Spinal cord (tissue), 10 donors: ENCODE data around the gene OR52M1. TPM values are rescaled to one million over a fixed set of nuclear protein-coding genes. Genes with fewer than 3 reads are reported as not detected.

Experiments used
- DNase-seq, 6 donors: peaks; one replicate each; pipeline versions ENCODE4 v3.0.0 to v3.0.0-alpha.2; 2013 to 2015; ENCODE audit warnings: low spot score in 6 of 6, low read depth in 4 of 6
- H3K27ac ChIP-seq: one replicate; pipeline ENCODE4 v1.5.1; 2013; ENCODE audit warnings: low read depth, low read length, control low read depth
- H3K27me3 ChIP-seq: one replicate; pipeline ENCODE4 v1.6.1; 2013; ENCODE audit warnings: low read length; ENCODE audit not compliant: control insufficient read depth, insufficient read depth
- H3K36me3 ChIP-seq: one replicate; pipeline ENCODE4 v1.6.1; 2013; ENCODE audit warnings: low read length; ENCODE audit not compliant: control insufficient read depth, insufficient read depth
- H3K4me1 ChIP-seq: one replicate; pipeline ENCODE4 v1.6.1; 2013; ENCODE audit warnings: low read length; ENCODE audit not compliant: control insufficient read depth, insufficient read depth
- H3K4me3 ChIP-seq: one replicate; pipeline ENCODE4 v1.5.1; 2013; ENCODE audit warnings: low read depth, low read length, control low read depth
- H3K9me3 ChIP-seq: one replicate; pipeline ENCODE4 v1.6.1; 2013; ENCODE audit warnings: low read length; ENCODE audit not compliant: control insufficient read depth, insufficient read depth
- WGBS: methylation state at CpG from one replicate; pipeline ENCODE4 v1.1.5; 2013; ENCODE audit warnings: missing lambda C conversion rate; ENCODE audit not compliant: insufficient coverage; 5-methylcytosine and 5-hydroxymethylcytosine counted together
- polyA plus RNA-seq, 2 donors: library from polyadenylated mRNA; unstranded; fragments of 120-200 nt; gene quantifications; one replicate each; pipeline ENCODE4 v1.2.1, GENCODE V29; 2013; ENCODE audit not compliant: insufficient read length in 2 of 2
- total RNA-seq, 2 donors: library from RNA; depleted of rRNA in 1 of 2; stranded (reverse); fragments of 120-200 nt in 1 of 2; fragments of >200 nt in 1 of 2; gene quantifications; one replicate each; pipeline versions ENCODE4 v1.2.3 to v1.2.4, GENCODE V29; 2013 to 2014
- donor health status: healthy.

OR52M1 gene
- total and polyA plus RNA-seq, 4 donors, result not detected

- no CpG with 5 or more reads among the region's 1 CpG for WGBS
- no peak for DNase-seq
- Histone ChIP-seq H3K27me3 (no peaks in the 10 kb centered on the region), H3K4me3 (no peak within 1 kb of the TSS), H3K27ac (no peak within 1 kb of the TSS), H3K36me3 (no peaks in the 10 kb centered on the region), H3K4me1 (no peaks in the 10 kb centered on the region), H3K9me3 (no peaks in the 10 kb centered on the region)
Measured at GRCh38 chr11:4593739-4594138, 48.7 kb downstream of the OR52M1 start, which contains the start of gene OR52I1. Gene OR52I1 (plus strand): TSS chr11:4594039. CDS start chr11:4594039, 0 bp downstream.

Other genes starting within 250 kb of the OR52M1 start
- gene OR52B4, start 176.8 kb upstream of the OR52M1 start, total RNA-seq, result not detected
- not detected for gene OR52B4, start 176.8 kb upstream of the OR52M1 start, polyA plus RNA-seq
- 10 to 100 TPM; 10.1 to 28.2 TPM for gene TRIM21, start 151.5 kb upstream of the OR52M1 start, total RNA-seq
- gene TRIM21, start 151.5 kb upstream of the OR52M1 start, polyA plus RNA-seq, result 1 to 10 TPM; 6.9 to 7.6 TPM
- gene OR52K2, start 95.9 kb upstream of the OR52M1 start, total RNA-seq, result under 1 TPM in 1 of 2 donors, not detected in 1; 0.30 TPM
- gene OR52K2, start 95.9 kb upstream of the OR52M1 start, polyA plus RNA-seq, result not detected
- under 1 TPM; under 0.01 to 0.06 TPM for gene OR52K1, start 62.5 kb upstream of the OR52M1 start, total RNA-seq
- under 1 TPM; 0.11 to 0.35 TPM for gene OR52K1, start 62.5 kb upstream of the OR52M1 start, polyA plus RNA-seq
- gene OR52I2, start 36.6 kb downstream of the OR52M1 start, total RNA-seq, result not detected
- not detected for gene OR52I2, start 36.6 kb downstream of the OR52M1 start, polyA plus RNA-seq
- gene OR52I1, start 48.8 kb downstream of the OR52M1 start, total RNA-seq, result not detected
- gene OR52I1, start 48.8 kb downstream of the OR52M1 start, polyA plus RNA-seq, result under 1 TPM in 1 of 2 donors, not detected in 1; 0.08 TPM
- 10 to 100 TPM; 11.3 to 15.5 TPM for gene TRIM68, start 63.0 kb downstream of the OR52M1 start, total RNA-seq
- 10 to 100 TPM; 14.0 to 16.3 TPM for gene TRIM68, start 63.0 kb downstream of the OR52M1 start, polyA plus RNA-seq
- gene OR51D1, start 92.3 kb downstream of the OR52M1 start, total RNA-seq, result not detected
- gene OR51D1, start 92.3 kb downstream of the OR52M1 start, polyA plus RNA-seq, result not detected
- 1 to 10 TPM in 1 of 2 donors, under 1 TPM in 1; 0.40 to 1.8 TPM for gene OR51E1, start 98.8 kb downstream of the OR52M1 start, total RNA-seq
- gene OR51E1, start 98.8 kb downstream of the OR52M1 start, polyA plus RNA-seq, result under 1 TPM; 0.11 to 0.29 TPM
- under 1 TPM; 0.39 to 0.40 TPM for gene OR51E2, start 152.7 kb downstream of the OR52M1 start, total RNA-seq
- under 1 TPM; 0.26 to 0.35 TPM for gene OR51E2, start 152.7 kb downstream of the OR52M1 start, polyA plus RNA-seq
- gene MMP26, start 159.6 kb downstream of the OR52M1 start, total RNA-seq, result not detected
- gene MMP26, start 159.6 kb downstream of the OR52M1 start, polyA plus RNA-seq, result under 1 TPM; 0.17 to 0.27 TPM
- gene OR51F1, start 224.7 kb downstream of the OR52M1 start, total RNA-seq, result not detected
- not detected for gene OR51F1, start 224.7 kb downstream of the OR52M1 start, polyA plus RNA-seq